H1 (cell line): ENCODE measurements around the gene TMUB2. TPM values are rescaled to one million over a fixed set of nuclear protein-coding genes. Genes with fewer than 3 reads are reported as not detected.

Experiments
- CTCF ChIA-PET: fragments of 300-600 bp; sonication (Branson Sonifier 250); formaldehyde crosslinking; loops from one replicate; lab custom pipeline; 2021; ENCODE audit not compliant: partially characterized antibody; lab: Charles Lee
- POLR2A ChIA-PET: fragments of 300-600 bp; sonication (Branson Sonifier 250); formaldehyde crosslinking; loops from one replicate; lab custom pipeline; 2021; ENCODE audit warnings: inconsistent platforms; ENCODE audit not compliant: partially characterized antibody; lab: Charles Lee
- DNase-seq, 2 experiments: peaks; one replicate each; pipeline versions ENCODE4 v3.0.0 to v3.0.0-alpha.2; 2010 to 2022; ENCODE audit warnings: low spot score in 2 of 2, low read depth in 1 of 2, mixed read lengths in 1 of 2
- FAIRE-seq: peaks from 2 replicates; lab custom pipeline; 2011; peaks lifted over from hg19 to GRCh38; lab: Jason Lieb, UNC
- H2AFZ ChIP-seq: 2 replicates; pipeline ENCODE4 v1.8.1; 2012; ENCODE audit warnings: low read length, inconsistent platforms
- H2AK5ac ChIP-seq: 2 replicates; pipeline ENCODE4 v1.6.1; 2013; ENCODE audit warnings: low read depth, low read length
- H2BK120ac ChIP-seq: replicated peaks from 2 replicates; pipeline ENCODE3; 2013; ENCODE audit warnings: low read depth, low read length, inconsistent platforms
- H2BK12ac ChIP-seq: 2 replicates; pipeline ENCODE4 v1.6.1; 2013; ENCODE audit warnings: low read depth, low read length
- H2BK15ac ChIP-seq: 2 replicates; pipeline ENCODE4 v1.6.1; 2013; ENCODE audit warnings: low read length
- H2BK20ac ChIP-seq: 2 replicates; pipeline ENCODE4 v1.6.1; 2013; ENCODE audit warnings: low read length
- H2BK5ac ChIP-seq: 2 replicates; pipeline ENCODE4 v1.6.1; 2013; ENCODE audit warnings: low read depth, low read length
- H3K14ac ChIP-seq: 2 replicates; pipeline ENCODE4 v1.6.1; 2013; ENCODE audit warnings: inconsistent platforms; ENCODE audit not compliant: insufficient read length
- H3K18ac ChIP-seq: 2 replicates; pipeline ENCODE4 v1.6.1; 2013; ENCODE audit warnings: low read length; ENCODE audit errors: extremely low read depth
- H3K23ac ChIP-seq: 2 replicates; pipeline ENCODE4 v1.6.1; 2013; ENCODE audit warnings: inconsistent platforms; ENCODE audit not compliant: insufficient read length
- H3K23me2 ChIP-seq: 2 replicates; pipeline ENCODE4 v1.6.1; 2013; ENCODE audit warnings: low read depth, low read length
- H3K27ac ChIP-seq: 2 replicates; pipeline ENCODE4 v1.6.1; 2011; ENCODE audit warnings: low read depth, low read length, inconsistent platforms
- H3K27me3 ChIP-seq, 4 experiments: replicated peaks in 1 of 4; 1 replicate in 1 of 4; 2 replicates in 3 of 4; pipeline versions ENCODE4 v1.6.1 to v1.8.1; 2011 to 2013; ENCODE audit warnings: low read length in 3 of 4, mild to moderate bottlenecking in 3 of 4, inconsistent platforms in 2 of 4, mixed read lengths in 2 of 4, moderate library complexity in 1 of 4; ENCODE audit not compliant: control insufficient read depth in 3 of 4, insufficient read depth in 3 of 4; ENCODE audit errors: extremely low read depth in 1 of 4
- H3K36me3 ChIP-seq, 4 experiments: 2 replicates each; pipeline versions ENCODE4 v1.6.1 to v1.8.1; 2011 to 2013; ENCODE audit warnings: mild to moderate bottlenecking in 4 of 4, low read length in 3 of 4, moderate library complexity in 2 of 4, control low read depth in 1 of 4, inconsistent platforms in 1 of 4; ENCODE audit not compliant: insufficient read depth in 4 of 4, control insufficient read depth in 2 of 4
- H3K4ac ChIP-seq: replicated peaks from 2 replicates; pipeline ENCODE3; 2013; ENCODE audit warnings: low read length, low read depth, mixed read lengths, inconsistent platforms; ENCODE audit not compliant: insufficient read length
- H3K4me1 ChIP-seq, 4 experiments: replicated peaks in 1 of 4; 1 replicate in 1 of 4; 2 replicates in 3 of 4; pipeline versions ENCODE4 v1.6.1 to v1.8.1; 2011 to 2013; ENCODE audit warnings: low read length in 3 of 4, inconsistent platforms in 2 of 4, mixed read lengths in 1 of 4; ENCODE audit not compliant: insufficient read depth in 4 of 4, control insufficient read depth in 3 of 4
- H3K4me2 ChIP-seq, 2 experiments: 2 replicates each; pipeline versions ENCODE4 v1.6.1 to v1.8.1; 2011 to 2013; ENCODE audit warnings: low read depth in 2 of 2, low read length in 2 of 2, control low read depth in 1 of 2, inconsistent platforms in 1 of 2, mild to moderate bottlenecking in 1 of 2; ENCODE audit not compliant: insufficient read depth in 1 of 2
- H3K4me3 ChIP-seq, 4 experiments: fragments of 200-600, 300-600 bp in 1 of 4; sonication (generic), shearing (Covaris generic), sonication (Bioruptor Twin) in 1 of 4; 2 replicates each; pipeline versions ENCODE4 v1.5.1 to v1.8.1; 2011 to 2016; ENCODE audit warnings: low read length in 4 of 4, low read depth in 3 of 4, control low read depth in 2 of 4, inconsistent platforms in 2 of 4, mild to moderate bottlenecking in 2 of 4, mixed read lengths in 1 of 4, moderate library complexity in 1 of 4; ENCODE audit not compliant: insufficient read depth in 2 of 4; ENCODE audit errors: extremely low read depth in 1 of 4
- H3K56ac ChIP-seq: replicated peaks from 2 replicates; pipeline ENCODE3; 2013; ENCODE audit warnings: low read depth, mild to moderate bottlenecking, mixed read lengths, low read length, inconsistent platforms; ENCODE audit not compliant: insufficient read length
- H3K79me1 ChIP-seq: 2 replicates; pipeline ENCODE4 v1.6.1; 2013; ENCODE audit warnings: low read depth, low read length, control low read depth
- H3K79me2 ChIP-seq, 2 experiments: 2 replicates each; pipeline versions ENCODE4 v1.6.1 to v1.8.1; 2012 to 2013; ENCODE audit warnings: low read length in 2 of 2, mild to moderate bottlenecking in 2 of 2, inconsistent platforms in 1 of 2; ENCODE audit not compliant: insufficient read depth in 2 of 2, control insufficient read depth in 1 of 2
- H3K9ac ChIP-seq, 4 experiments: replicated peaks in 1 of 4; 1 replicate in 1 of 4; 2 replicates in 3 of 4; pipeline versions ENCODE4 v1.6.1 to v1.8.1; 2011 to 2013; ENCODE audit warnings: low read depth in 3 of 4, low read length in 3 of 4, control low read depth in 2 of 4, mild to moderate bottlenecking in 2 of 4, moderate library complexity in 2 of 4, inconsistent platforms in 1 of 4; ENCODE audit errors: extremely low read depth in 1 of 4
- H3K9me3 ChIP-seq, 2 experiments: 2 replicates each; pipeline versions ENCODE4 v1.6.1 to v1.8.1; 2012 to 2013; ENCODE audit warnings: mild to moderate bottlenecking in 2 of 2, moderate library complexity in 2 of 2, control low read depth in 1 of 2, inconsistent platforms in 1 of 2, low read depth in 1 of 2, low read length in 1 of 2, mixed read lengths in 1 of 2; ENCODE audit not compliant: insufficient read depth in 2 of 2
- H4K20me1 ChIP-seq, 2 experiments: replicated peaks in 1 of 2; 2 replicates each; pipeline versions ENCODE3 to v1.8.1; 2011 to 2013; ENCODE audit warnings: inconsistent platforms in 2 of 2, low read length in 2 of 2, mild to moderate bottlenecking in 1 of 2; ENCODE audit not compliant: insufficient read depth in 2 of 2, control insufficient read depth in 1 of 2
- H4K5ac ChIP-seq: 2 replicates; pipeline ENCODE4 v1.6.1; 2013; ENCODE audit warnings: low read length, low read depth, mixed read lengths, inconsistent platforms; ENCODE audit not compliant: insufficient read length
- H4K8ac ChIP-seq: 2 replicates; pipeline ENCODE4 v1.8.0; 2013; ENCODE audit warnings: mild to moderate bottlenecking, moderate library complexity, low read length, inconsistent platforms; ENCODE audit not compliant: insufficient read depth; ENCODE audit errors: extremely low read depth
- H4K91ac ChIP-seq: replicated peaks from 2 replicates; pipeline ENCODE3; 2013; ENCODE audit warnings: low read length, mixed read lengths, inconsistent platforms; ENCODE audit not compliant: insufficient read length
- ASH2L ChIP-seq: fragments of 200-600, 300-600 bp; sonication (generic); IDR thresholded peaks from one replicate; pipeline ENCODE4 v1.7.1; 2017; ENCODE audit warnings: low read length
- KDM1A ChIP-seq: fragments of 200-600, 300-600 bp; sonication (generic); IDR thresholded peaks from 2 replicates; pipeline ENCODE4 v1.7.1; 2016; ENCODE audit warnings: mild to moderate bottlenecking, low read length, borderline replicate concordance
- KDM4A ChIP-seq: IDR thresholded peaks from one replicate; pipeline ENCODE4 v1.7.1; 2012; ENCODE audit warnings: low read depth, mild to moderate bottlenecking, moderate library complexity, low read length, inconsistent platforms; ENCODE audit not compliant: severe bottlenecking
- POU5F1 ChIP-seq: IDR thresholded peaks from 2 replicates; pipeline ENCODE4 v1.6.1; 2011; ENCODE audit warnings: low read depth, mild to moderate bottlenecking, low read length, moderate library complexity
- SAP30 ChIP-seq: fragments of 300-600 bp; sonication (generic); IDR thresholded peaks from 2 replicates; pipeline ENCODE4 v1.7.1; 2012; ENCODE audit warnings: low read length, moderate library complexity, mild to moderate bottlenecking, inconsistent platforms; ENCODE audit not compliant: insufficient read depth, insufficient replicate concordance
- SIN3A ChIP-seq, 2 experiments: IDR thresholded peaks in 1 of 2; conservative IDR thresholded peaks in 1 of 2; 2 replicates each; pipeline ENCODE4 v1.6.1; 2011 to 2012; ENCODE audit warnings: low read length in 2 of 2, improper control_type of control experiment in 1 of 2, low read depth in 1 of 2, mild to moderate bottlenecking in 1 of 2
- SP1 ChIP-seq: IDR thresholded peaks from 2 replicates; pipeline ENCODE4 v1.6.1; 2011; ENCODE audit warnings: low read depth, low read length
- SUZ12 ChIP-seq: fragments of 200-600 bp; sonication (generic); IDR thresholded peaks from 2 replicates; pipeline ENCODE4 v1.6.1; 2012; ENCODE audit warnings: mild to moderate bottlenecking, inconsistent platforms, low read length, moderate library complexity, mixed read lengths
- TAF1 ChIP-seq: IDR thresholded peaks from 2 replicates; pipeline ENCODE4 v1.6.1; 2011; ENCODE audit warnings: mild to moderate bottlenecking, low read depth, low read length
- TBP ChIP-seq: IDR thresholded peaks from 2 replicates; pipeline ENCODE4 v1.6.1; 2011; ENCODE audit warnings: low read depth, low read length, improper control_type of control experiment
- YY1 ChIP-seq: IDR thresholded peaks from 2 replicates; pipeline ENCODE4 v1.6.1; 2011; ENCODE audit warnings: low read depth, mild to moderate bottlenecking, low read length
- WGBS, 2 experiments: shearing (Covaris generic) in 1 of 2; methylation state at CpG; one replicate each; pipeline versions ENCODE4 v1.1.6 to v1.1.7; 2013 to 2015; ENCODE audit warnings: low lambda C conversion rate in 2 of 2, mixed read lengths in 2 of 2, inconsistent platforms in 1 of 2, low coverage in 1 of 2, missing lambda C conversion rate in 1 of 2; ENCODE audit not compliant: insufficient replicate concordance in 2 of 2, insufficient coverage in 1 of 2, insufficient read length in 1 of 2; ENCODE audit errors: extremely low coverage in 1 of 2, missing lambda C conversion rate in 1 of 2; 5-methylcytosine and 5-hydroxymethylcytosine counted together
- polyA plus RNA-seq, 7 experiments: library from polyadenylated mRNA; depleted of rRNA in 3 of 7; stranded (reverse) in 5 of 7; unstranded in 2 of 7; fragments of >200 nt in 5 of 7; fragments of 200-250 nt in 2 of 7; gene quantifications; 1 replicate in 5 of 7; 2 replicates in 1 of 7; 4 replicates in 1 of 7; pipeline versions ENCODE4 v1.2.1 to v1.2.3, GENCODE V29; 2011 to 2013; ENCODE audit warnings: missing spikeins in 2 of 7, mixed read lengths in 2 of 7
- total RNA-seq: library from RNA; stranded (reverse); fragmentation: NEBNext Ultra II Directional; extraction: Animal tissue kit (Norgen Biotek cat#: 25700); gene quantifications from 2 replicates; pipeline ENCODE4 v1.2.1, GENCODE V29; 2021

Gene TMUB2
- total and polyA plus RNA-seq, 2 of the 8 experiments (the other 6 are each of a cell fraction or from before 2014, with no cell fraction given), result 18.5 to 30.5 TPM

DNA sequence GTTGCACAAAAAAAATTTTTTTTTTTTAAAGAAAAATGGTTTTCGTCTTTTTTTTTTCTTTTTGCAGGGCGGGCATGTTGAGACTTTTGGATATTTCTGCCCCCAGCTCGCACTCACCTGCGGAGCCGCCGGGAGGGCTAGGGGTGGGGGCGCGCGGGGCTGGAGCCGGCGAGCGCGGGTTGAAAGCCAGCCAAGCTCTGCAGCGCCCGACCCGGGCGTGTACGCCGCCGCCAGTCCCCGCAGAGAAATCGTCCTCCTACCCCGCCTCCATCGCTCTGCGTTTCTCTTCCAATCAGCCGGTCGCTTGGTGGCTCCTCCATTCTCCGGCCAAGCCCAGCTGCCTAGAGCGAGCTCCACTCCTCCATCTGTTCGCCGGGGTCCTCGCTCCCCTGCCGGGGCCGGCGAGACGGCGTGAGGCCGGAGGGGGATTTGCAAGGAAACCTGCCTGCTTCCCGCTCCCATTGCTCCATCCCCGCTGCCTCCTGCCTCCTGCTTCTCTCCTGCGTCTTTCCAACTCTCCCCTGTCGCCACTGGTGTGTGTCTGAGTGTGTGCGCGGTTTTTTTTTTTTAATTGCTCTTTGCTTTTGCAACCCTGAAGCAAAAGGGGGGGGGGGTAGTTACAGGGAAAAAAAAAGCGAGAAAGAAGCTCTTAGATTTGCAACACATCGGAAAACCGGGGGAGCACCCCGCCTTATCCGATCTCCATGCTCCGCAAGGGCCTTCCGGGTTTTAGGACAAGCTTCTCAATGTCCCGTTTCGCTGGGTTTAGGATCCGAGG is 34.5 kb downstream of the TMUB2 start:
- POLR2A ChIA-PET, result interaction anchor here (0.7 to 4.9 kb wide), 26 partner anchors 10 to 142 kb away, joined by 3 to 58 read pairs (median 4); partner anchors contain the start of genes ASB16, GRN, RUNDC3A and SLC25A39
- H3K9me3 ChIP-seq, result no peaks in the 10 kb centered on the region
- H3K4me3 ChIP-seq, result peak overlapping the region; percentile 55 to 100 (median 82)
- no peak overlapping the region for H2BK15ac ChIP-seq
- H4K5ac ChIP-seq, result peak overlapping the region; percentile 71
- peaks cover 4 to 21% (median 5%) of the 10 kb centered on the region in 4 experiments; a peak in 6 of 7 replicates for H3K4me1 ChIP-seq
- H2AK5ac ChIP-seq, result no peak overlapping the region
- peaks cover 5% of the 10 kb centered on the region for H3K79me1 ChIP-seq
- no peak overlapping the region for H2BK20ac ChIP-seq
- H3K36me3 ChIP-seq, result peaks cover 4 to 9% (median 5%) of the 10 kb centered on the region in 4 experiments; a peak in 7 of 8 replicates
- H3K14ac ChIP-seq, result no peak overlapping the region
- 1% methylated on average over 44 of the region's 54 CpGs; no CpG with 5 or more reads in 1 of the 2 experiments for WGBS, 2 experiments
- H2BK5ac ChIP-seq, result no peak overlapping the region
- peaks cover 21% of the 10 kb centered on the region for H3K23me2 ChIP-seq
- H3K4me2 ChIP-seq, result peak overlapping the region; percentile 84 to 97
- peak overlapping the region; percentile 75 for H4K8ac ChIP-seq
- no peak overlapping the region for H2AFZ ChIP-seq
- peaks cover 11 to 20% of the 10 kb centered on the region in 2 experiments for H3K79me2 ChIP-seq
- CTCF ChIA-PET, result interaction anchor here (0.6 to 3.3 kb wide), 24 partner anchors 9 to 284 kb away, joined by 3 to 26 read pairs (median 5); partner anchors contain the start of genes GRN and SLC25A39
- H2BK120ac ChIP-seq, result no peak overlapping the region
- peak overlapping the region; percentile 87 for H3K18ac ChIP-seq
- H3K27me3 ChIP-seq, result no peaks in the 10 kb centered on the region
- no peak overlapping the region for H3K23ac ChIP-seq
- DNase-seq, result peak in 1 of 2 experiments; percentile 84
- H3K9ac ChIP-seq, result peak overlapping the region in 3 of 4 experiments; percentile 33 to 72 (median 43); a peak in 5 of 7 replicates
- peak overlapping the region; percentile 62 for H4K91ac ChIP-seq
- no peak for FAIRE-seq
- H3K27ac ChIP-seq, result 0 out of 2 replicates have a peak overlapping the region, but pooled peaks have one; percentile 17
- H4K20me1 ChIP-seq, result peaks cover 0 to under 1% of the 10 kb centered on the region in 2 experiments
- H3K4ac ChIP-seq, result no peak overlapping the region
- H2BK12ac ChIP-seq, result peak overlapping the region; percentile 60; the same call in 1 of the 2 replicates
- peak overlapping the region; percentile 74 for H3K56ac ChIP-seq
- TF ChIP-seq KDM1A, result no peak
- peak; percentile 46 for TF ChIP-seq KDM4A
- TF ChIP-seq TAF1, result peak; percentile 63
- no peak for TF ChIP-seq ASH2L
- TF ChIP-seq SIN3A (conservative IDR thresholded peaks at IDR 0.05 in 1 of 2, IDR thresholded peaks at IDR 0.05 in 1 of 2; ENCODE audit: low read depth in 1 of 2, low read length in 2 of 2), result peak in 1 of 2 experiments; percentile 51; a peak in 1 of 4 replicates
- peak; percentile 50; the same call in 1 of the 2 replicates for TF ChIP-seq YY1
- TF ChIP-seq SAP30, result peak; percentile 65
- no peak for TF ChIP-seq POU5F1
- peak; percentile 50 for TF ChIP-seq TBP
- peak; percentile 23; the same call in 1 of the 2 replicates for TF ChIP-seq SP1
- TF ChIP-seq SUZ12, result peak; percentile 6; the same call in 1 of the 2 replicates
